Central memory CD8-positive, alpha-beta T cell (primary cell): ENCODE data around the gene PFDN2.
A peak's percentile ranks its signal among the peaks of the same experiment; 100 is the strongest.

Source experiments
- ATAC-seq: fragments of 150-1000 bp; cut with Tn5 transposase; replicated peaks from 2 replicates; pipeline ENCODE4 v1.10.0; 2022; ENCODE audit warnings: mild to moderate bottlenecking, moderate FRiP score, moderate number of reproducible peaks; ENCODE audit not compliant: poor library complexity, severe bottlenecking; ENCODE audit errors: extremely low read depth
- DNase-seq, 2 donors: peaks; one replicate each; pipeline ENCODE4 v3.0.0; 2021; ENCODE audit warnings: low spot score in 2 of 2
- H3K27ac Mint-ChIP-seq: one replicate; pipeline ENCODE4 v1.8.0; 2022; ENCODE audit warnings: low read depth, mild to moderate bottlenecking, moderate library complexity, mixed read lengths
- H3K27me3 Mint-ChIP-seq: one replicate; pipeline ENCODE4 v1.8.0; 2022; ENCODE audit warnings: mixed read lengths
- H3K36me3 Mint-ChIP-seq: one replicate; pipeline ENCODE4 v1.8.0; 2022; ENCODE audit warnings: mild to moderate bottlenecking, moderate library complexity, mixed read lengths; ENCODE audit not compliant: insufficient read depth
- H3K4me1 Mint-ChIP-seq: one replicate; pipeline ENCODE4 v1.8.0; 2022; ENCODE audit warnings: mixed read lengths
- H3K4me3 Mint-ChIP-seq: one replicate; pipeline ENCODE4 v1.8.0; 2022; ENCODE audit warnings: mild to moderate bottlenecking, moderate library complexity, mixed read lengths
- H3K9me3 Mint-ChIP-seq: one replicate; pipeline ENCODE4 v1.8.0; 2022; ENCODE audit warnings: mixed read lengths

The PFDN2 gene, protein sequence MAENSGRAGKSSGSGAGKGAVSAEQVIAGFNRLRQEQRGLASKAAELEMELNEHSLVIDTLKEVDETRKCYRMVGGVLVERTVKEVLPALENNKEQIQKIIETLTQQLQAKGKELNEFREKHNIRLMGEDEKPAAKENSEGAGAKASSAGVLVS

DNA sequence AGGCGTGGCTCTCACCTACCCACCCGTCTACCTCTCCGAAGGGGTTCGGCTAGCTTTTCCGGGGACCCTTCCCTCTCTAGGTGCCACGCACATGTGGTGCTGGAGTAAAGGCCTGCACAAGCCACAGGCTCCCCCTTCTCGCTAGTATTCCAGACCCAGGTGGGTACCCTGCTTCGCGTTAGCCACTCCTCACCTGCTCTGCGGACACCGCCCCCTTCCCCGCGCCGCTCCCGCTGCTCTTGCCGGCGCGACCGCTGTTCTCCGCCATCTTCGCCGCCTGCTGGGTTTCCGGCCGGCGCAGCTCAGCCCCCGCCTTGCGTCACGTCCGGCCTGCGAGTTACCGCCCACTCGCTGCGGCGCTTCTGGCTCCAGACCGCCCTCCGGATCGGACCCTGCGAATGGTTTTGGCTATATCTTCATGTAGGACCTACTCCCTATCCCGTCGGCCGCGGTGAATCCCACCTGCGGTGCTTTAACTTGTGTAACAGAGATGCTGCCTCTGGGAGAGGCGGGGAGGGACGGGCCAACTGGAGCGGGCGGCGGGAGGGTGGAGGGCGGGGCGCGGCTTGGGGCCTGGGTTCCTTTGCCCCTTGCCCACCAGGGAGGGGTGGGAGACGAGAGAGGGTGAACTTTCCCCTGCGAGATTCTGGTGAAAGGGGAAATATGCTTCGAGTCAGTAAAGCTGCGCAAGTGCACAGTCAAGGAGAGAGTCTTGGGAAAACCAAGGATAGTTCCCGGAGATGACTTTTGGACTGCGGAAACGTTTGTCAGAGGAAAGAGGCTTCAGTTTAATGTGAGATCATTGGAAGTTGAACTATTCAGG lies at the start of gene PFDN2, which contains the start of gene NIT1:
TSS of gene PFDN2 (minus strand) at position 279 of the 823 bp plus-strand sequence. CDS start at position 268, 11 bp downstream.
TSS of gene NIT1 (plus strand) at position 347 of the 823 bp plus-strand sequence. CDS start at position 419, 72 bp downstream.
- Mint-ChIP-seq H3K4me3 (peak within 1 kb of the TSS; percentile 97), H3K27ac (peak within 1 kb of the TSS; percentile 96), H3K9me3 (no peaks in the 10 kb centered on the region), H3K27me3 (no peaks in the 10 kb centered on the region), H3K36me3 (peaks cover 39% of the 10 kb centered on the region), H3K4me1 (peaks cover 60% of the 10 kb centered on the region)
- ATAC-seq (peak; percentile 81), DNase-seq (peak; percentile 71 to 74)

DNA sequence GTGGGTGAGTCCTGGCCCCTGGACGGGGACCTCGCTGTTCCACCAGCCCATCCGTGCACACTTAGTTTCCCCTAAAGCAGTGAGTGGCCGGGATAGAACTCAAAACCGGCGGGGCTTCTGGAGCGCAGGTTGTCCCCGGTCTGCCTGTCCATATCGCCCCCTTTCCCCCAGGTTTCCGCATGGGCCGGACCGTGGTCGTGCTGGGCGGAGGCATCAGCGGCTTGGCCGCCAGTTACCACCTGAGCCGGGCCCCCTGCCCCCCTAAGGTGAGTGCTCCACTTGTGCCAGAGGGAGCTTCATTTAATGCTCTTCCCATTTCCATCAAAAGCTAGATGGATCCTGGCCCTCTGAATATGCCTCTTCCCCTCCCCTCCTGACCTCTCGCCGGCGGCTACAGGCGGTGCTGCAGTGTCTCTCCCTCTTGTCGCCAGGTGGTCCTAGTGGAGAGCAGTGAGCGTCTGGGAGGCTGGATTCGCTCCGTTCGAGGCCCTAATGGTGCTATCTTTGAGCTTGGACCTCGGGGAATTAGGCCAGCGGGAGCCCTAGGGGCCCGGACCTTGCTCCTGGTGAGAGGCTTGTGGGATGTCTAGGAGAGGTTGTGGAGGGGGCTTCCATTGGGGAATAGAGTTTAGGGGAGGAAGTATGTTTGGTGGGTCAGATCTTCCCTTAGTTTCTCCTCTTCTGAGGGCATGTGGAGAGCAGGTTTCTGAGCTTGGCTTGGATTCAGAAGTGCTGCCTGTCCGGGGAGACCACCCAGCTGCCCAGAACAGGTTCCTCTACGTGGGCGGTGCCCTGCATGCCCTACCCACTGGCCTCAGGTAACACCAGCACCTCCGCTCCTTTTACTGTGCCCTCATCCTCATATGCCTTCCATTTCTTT lies 49.1 kb upstream of the PFDN2 start:
- H3K4me1 Mint-ChIP-seq, result peaks cover 53% of the 10 kb centered on the region
- H3K9me3 Mint-ChIP-seq, result no peaks in the 10 kb centered on the region
- DNase-seq, result no peak
- H3K36me3 Mint-ChIP-seq, result peaks cover 29% of the 10 kb centered on the region
- H3K4me3 Mint-ChIP-seq, result peak overlapping the region; percentile 76
- H3K27ac Mint-ChIP-seq, result peak overlapping the region; percentile 98
- ATAC-seq, result no peak
- no peaks in the 10 kb centered on the region for H3K27me3 Mint-ChIP-seq

DNA sequence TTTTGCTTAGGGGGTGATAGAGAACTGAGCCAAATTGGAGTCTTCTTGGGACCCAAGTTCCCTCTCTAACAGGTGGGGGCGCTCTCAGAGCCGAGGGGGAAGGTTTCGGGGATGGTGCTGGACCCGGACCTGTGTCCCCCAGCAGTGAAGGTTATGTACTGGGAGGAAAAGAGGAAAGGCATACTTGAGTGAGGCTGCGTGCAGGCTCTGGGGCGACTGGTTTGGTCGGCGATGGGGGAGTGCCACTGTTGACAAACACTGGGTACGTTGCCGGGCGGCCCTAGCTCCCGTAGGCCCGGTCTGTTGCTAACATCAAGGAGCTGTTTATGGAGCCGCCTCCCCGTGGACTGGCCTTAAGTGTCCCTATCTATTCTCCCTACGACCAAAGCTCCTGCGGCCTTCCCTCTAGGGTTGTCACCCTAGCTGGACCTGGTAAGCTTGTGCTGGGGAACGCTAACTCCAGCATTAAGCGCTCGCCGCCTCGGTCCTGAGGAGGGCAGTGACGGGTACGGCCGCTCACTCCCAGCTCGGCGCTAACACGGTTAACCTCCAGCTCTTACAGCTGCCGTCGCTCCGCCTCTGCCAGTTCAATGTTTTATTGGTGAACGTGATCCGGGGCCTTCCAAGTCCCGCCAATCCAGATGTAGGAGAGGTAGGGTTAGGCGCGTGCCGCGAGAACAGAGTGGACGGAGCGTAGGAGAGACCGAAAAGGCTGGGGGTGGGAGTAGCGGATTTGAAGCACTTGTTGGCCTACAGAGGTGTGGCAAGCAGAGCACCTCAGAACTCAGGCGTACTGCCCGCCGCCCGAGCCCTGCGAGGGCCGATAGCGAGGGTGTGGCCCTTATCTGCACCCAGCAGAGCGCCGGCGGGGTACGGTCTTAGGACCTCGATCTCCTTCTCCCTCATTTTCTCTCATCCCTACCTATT lies 48.2 kb upstream of the PFDN2 start, which contains the start of gene PPOX:
TSS of gene PPOX (plus strand) at position 685 of the 927 bp plus-strand sequence. CDS start 422 bp downstream, outside the sequence.
- peak within 1 kb of the TSS; percentile 76 for H3K4me3 Mint-ChIP-seq
- H3K4me1 Mint-ChIP-seq, result peaks cover 55% of the 10 kb centered on the region
- DNase-seq, result peak; percentile 85 to 90
- peak; percentile 92 for ATAC-seq
- H3K9me3 Mint-ChIP-seq, result no peaks in the 10 kb centered on the region
- H3K27me3 Mint-ChIP-seq, result no peaks in the 10 kb centered on the region
- peak within 1 kb of the TSS; percentile 98 for H3K27ac Mint-ChIP-seq
- peaks cover 20% of the 10 kb centered on the region for H3K36me3 Mint-ChIP-seq

DNA sequence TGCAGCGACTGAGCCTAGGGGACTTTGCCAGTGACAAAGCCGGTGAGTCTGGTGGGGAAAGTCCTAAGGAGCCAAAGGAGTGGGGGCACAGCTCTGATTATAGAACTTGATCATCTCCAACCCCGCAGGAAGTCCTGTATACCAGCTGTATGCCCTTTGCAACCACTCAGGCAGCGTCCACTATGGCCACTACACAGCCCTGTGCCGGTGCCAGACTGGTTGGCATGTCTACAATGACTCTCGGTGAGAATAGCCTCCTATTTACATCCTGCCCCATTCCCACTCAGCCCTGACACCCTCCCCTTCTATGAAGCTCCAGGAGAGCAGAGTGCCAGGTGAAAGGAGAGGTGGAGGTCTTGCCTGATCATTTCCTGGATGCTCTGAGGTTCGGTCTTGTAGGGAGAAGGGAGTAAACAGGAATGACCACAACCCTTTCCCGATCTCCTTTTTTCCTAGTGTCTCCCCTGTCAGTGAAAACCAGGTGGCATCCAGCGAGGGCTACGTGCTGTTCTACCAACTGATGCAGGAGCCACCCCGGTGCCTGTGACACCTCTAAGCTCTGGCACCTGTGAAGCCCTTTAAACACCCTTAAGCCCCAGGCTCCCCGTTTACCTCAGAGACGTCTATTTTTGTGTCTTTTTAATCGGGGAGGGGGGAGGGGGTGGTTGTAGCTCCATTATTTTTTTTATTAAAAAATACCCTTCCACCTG lies 47.2 kb upstream of the PFDN2 start:
- DNase-seq (no peak), ATAC-seq (no peak)
- Mint-ChIP-seq H3K4me1 (peaks cover 56% of the 10 kb centered on the region), H3K36me3 (peaks cover 17% of the 10 kb centered on the region), H3K9me3 (no peaks in the 10 kb centered on the region), H3K27ac (peak overlapping the region; percentile 98), H3K4me3 (peak overlapping the region; percentile 76), H3K27me3 (no peaks in the 10 kb centered on the region)

DNA sequence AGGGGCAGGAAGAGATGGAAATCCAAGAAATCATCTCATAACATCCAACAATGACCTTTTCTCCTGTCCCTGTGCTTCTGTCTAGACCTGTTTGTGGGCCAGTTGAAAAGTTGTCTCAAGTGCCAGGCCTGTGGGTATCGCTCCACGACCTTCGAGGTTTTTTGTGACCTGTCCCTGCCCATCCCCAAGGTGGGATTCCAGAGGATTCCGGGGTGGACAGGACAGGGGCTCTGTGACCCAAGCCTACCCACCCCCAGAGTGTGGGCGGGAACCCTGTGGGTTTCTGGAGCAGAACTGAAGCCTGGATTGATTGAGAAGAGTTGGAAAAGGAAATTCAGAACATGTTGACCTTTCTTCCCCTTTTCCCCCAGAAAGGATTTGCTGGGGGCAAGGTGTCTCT lies 46.0 kb upstream of the PFDN2 start:
- peaks cover 24% of the 10 kb centered on the region for H3K36me3 Mint-ChIP-seq
- H3K27ac Mint-ChIP-seq, result no peak overlapping the region

DNA sequence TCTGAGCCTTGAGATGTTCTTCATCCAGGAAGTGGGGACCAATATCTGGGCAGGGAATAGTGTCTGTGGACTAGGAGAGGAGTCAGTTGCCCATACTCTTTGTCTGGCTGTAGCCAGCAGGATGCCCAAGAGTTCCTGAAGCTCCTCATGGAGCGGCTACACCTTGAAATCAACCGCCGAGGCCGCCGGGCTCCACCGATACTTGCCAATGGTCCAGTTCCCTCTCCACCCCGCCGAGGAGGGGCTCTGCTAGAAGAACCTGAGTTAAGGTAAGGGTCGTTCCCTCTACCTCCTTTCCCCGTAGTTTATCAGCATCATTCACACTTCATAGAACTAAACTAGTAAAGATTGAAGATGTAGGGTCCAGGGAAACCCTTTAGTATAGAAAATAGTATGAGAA lies 45.0 kb upstream of the PFDN2 start:
- peaks cover 67% of the 10 kb centered on the region for H3K4me1 Mint-ChIP-seq
- no peaks in the 10 kb centered on the region for H3K27me3 Mint-ChIP-seq
- DNase-seq, result no peak
- ATAC-seq, result no peak
- no peaks in the 10 kb centered on the region for H3K9me3 Mint-ChIP-seq
- H3K4me3 Mint-ChIP-seq, result no peak overlapping the region
- no peak overlapping the region for H3K27ac Mint-ChIP-seq
- peaks cover 32% of the 10 kb centered on the region for H3K36me3 Mint-ChIP-seq

More for the DNA sequence above, 46.0 kb upstream of the PFDN2 start:
- H3K4me3 Mint-ChIP-seq, result peak overlapping the region; percentile 3
- H3K27me3 Mint-ChIP-seq, result no peaks in the 10 kb centered on the region
- H3K9me3 Mint-ChIP-seq, result no peaks in the 10 kb centered on the region
- DNase-seq, result no peak
- peaks cover 63% of the 10 kb centered on the region for H3K4me1 Mint-ChIP-seq
- no peak for ATAC-seq

DNA sequence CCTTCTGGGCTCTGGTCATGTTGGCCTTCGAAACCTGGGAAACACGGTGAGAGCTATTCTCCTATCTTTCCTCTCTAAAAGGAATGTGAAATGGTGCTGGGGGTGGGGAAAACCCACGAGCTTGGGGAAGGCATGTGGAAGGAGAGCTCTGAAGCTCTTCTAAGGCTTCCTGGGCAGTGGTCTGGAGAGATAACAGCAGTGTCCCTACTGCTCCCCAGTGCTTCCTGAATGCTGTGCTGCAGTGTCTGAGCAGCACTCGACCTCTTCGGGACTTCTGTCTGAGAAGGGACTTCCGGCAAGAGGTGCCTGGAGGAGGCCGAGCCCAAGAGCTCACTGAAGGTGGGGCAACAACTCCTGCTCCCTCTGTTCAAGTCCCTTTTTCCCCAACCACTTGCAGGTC lies 44.2 kb upstream of the PFDN2 start:
- Mint-ChIP-seq H3K9me3 (no peaks in the 10 kb centered on the region), H3K27me3 (no peaks in the 10 kb centered on the region), H3K27ac (no peak overlapping the region), H3K4me3 (no peak overlapping the region), H3K36me3 (peaks cover 36% of the 10 kb centered on the region), H3K4me1 (peaks cover 66% of the 10 kb centered on the region)
- ATAC-seq (no peak), DNase-seq (no peak)

DNA sequence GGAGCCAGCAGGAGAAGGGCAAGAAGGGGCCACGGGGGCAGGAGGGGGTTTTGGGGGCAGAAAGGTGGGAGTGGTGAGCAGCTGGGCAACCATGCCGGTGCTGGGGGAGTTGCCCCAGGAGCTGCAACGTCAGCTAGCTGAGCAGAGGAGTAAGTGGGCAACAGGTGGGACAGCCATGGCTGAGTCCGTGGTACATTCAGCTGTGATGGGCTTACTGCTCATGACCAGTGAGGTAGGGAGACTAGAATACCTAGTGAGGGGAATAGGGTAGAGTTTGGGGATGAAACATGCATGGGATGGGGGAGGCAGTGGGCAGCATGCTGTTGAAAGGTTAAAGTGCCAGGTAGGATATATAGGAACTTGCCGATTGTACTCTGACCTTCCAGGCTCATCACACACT lies 43.8 kb upstream of the PFDN2 start:
- peak overlapping the region; percentile 92 for H3K4me3 Mint-ChIP-seq
- no peaks in the 10 kb centered on the region for H3K9me3 Mint-ChIP-seq
- DNase-seq (no peak), ATAC-seq (no peak)
- H3K36me3 Mint-ChIP-seq, result peaks cover 40% of the 10 kb centered on the region
- peak overlapping the region; percentile 38 for H3K27ac Mint-ChIP-seq
- no peaks in the 10 kb centered on the region for H3K27me3 Mint-ChIP-seq
- H3K4me1 Mint-ChIP-seq, result peaks cover 62% of the 10 kb centered on the region

DNA sequence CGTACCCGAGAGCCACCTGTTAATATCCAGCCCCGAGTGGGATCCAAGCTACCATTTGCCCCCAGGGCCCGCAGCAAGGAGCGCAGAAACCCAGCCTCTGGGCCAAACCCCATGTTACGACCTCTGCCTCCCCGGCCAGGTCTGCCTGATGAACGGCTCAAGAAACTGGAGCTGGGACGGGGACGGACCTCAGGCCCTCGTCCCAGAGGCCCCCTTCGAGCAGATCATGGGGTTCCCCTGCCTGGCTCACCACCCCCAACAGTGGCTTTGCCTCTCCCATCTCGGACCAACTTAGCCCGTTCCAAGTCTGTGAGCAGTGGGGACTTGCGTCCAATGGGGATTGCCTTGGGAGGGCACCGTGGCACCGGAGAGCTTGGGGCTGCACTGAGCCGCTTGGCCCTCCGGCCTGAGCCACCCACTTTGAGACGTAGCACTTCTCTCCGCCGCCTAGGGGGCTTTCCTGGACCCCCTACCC lies 42.9 kb upstream of the PFDN2 start:
- peaks cover 54% of the 10 kb centered on the region for H3K4me1 Mint-ChIP-seq
- no peak overlapping the region for H3K27ac Mint-ChIP-seq
- peak overlapping the region; percentile 92 for H3K4me3 Mint-ChIP-seq
- DNase-seq (no peak), ATAC-seq (no peak)
- H3K36me3 Mint-ChIP-seq, result peaks cover 33% of the 10 kb centered on the region
- no peaks in the 10 kb centered on the region for H3K27me3 Mint-ChIP-seq
- no peaks in the 10 kb centered on the region for H3K9me3 Mint-ChIP-seq

DNA sequence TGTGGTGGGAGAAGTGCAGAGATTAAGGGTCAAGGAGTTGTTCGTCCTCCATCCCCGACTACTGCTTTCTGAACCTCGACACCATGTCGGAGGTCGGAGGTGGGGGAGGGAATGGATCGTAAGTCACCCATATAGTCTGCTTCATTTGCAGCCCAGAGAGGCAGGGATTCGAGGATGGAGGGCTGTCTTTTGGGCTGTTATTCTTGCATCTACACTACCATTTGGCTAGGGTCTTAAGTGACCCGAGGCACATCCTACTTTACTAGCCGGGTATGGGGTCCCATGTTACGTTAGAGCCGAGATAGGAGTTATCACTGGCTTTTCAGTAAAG lies 42.0 kb upstream of the PFDN2 start:
- H3K27ac Mint-ChIP-seq, result peak overlapping the region; percentile 95
- H3K9me3 Mint-ChIP-seq, result no peaks in the 10 kb centered on the region
- no peak for DNase-seq
- peaks cover 54% of the 10 kb centered on the region for H3K4me1 Mint-ChIP-seq
- no peak for ATAC-seq
- H3K36me3 Mint-ChIP-seq, result peaks cover 33% of the 10 kb centered on the region
- peak overlapping the region; percentile 92 for H3K4me3 Mint-ChIP-seq
- H3K27me3 Mint-ChIP-seq, result no peaks in the 10 kb centered on the region
